GM10266 (cell line): ENCODE measurements around the gene DTD1.

Experiments used
- DNase-seq: peaks from one replicate; pipeline ENCODE4 v3.0.0; 2012; ENCODE audit errors: extremely low spot score
- CTCF ChIP-seq: IDR thresholded peaks from 2 replicates; pipeline ENCODE4 v1.5.1; 2012; ENCODE audit warnings: mild to moderate bottlenecking, low read depth; ENCODE audit not compliant: control insufficient read depth, insufficient read depth; ENCODE audit errors: missing control alignments

DTD1 gene

GRCh38 chr20:18796282-18796833 lies 208.5 kb downstream of the DTD1 start:
- no peak for TF ChIP-seq CTCF

GRCh38 chr20:18801516-18801915 lies 213.7 kb downstream of the DTD1 start:
- no peak for TF ChIP-seq CTCF
- no peak for DNase-seq

More at GRCh38 chr20:18796282-18796833, 208.5 kb downstream of the DTD1 start:
- DNase-seq = no peak

GRCh38 chr20:18802012-18802634 lies 214.3 kb downstream of the DTD1 start:
- DNase-seq = peak; percentile 29

GRCh38 chr20:18805881-18806280 lies 218.0 kb downstream of the DTD1 start:
- no peak for DNase-seq
- no peak for TF ChIP-seq CTCF

More at GRCh38 chr20:18802012-18802634, 214.3 kb downstream of the DTD1 start:
- no peak for TF ChIP-seq CTCF

- TF ChIP-seq CTCF = no peak
- no peak for DNase-seq
Measured at GRCh38 chr20:18808712-18809111, 220.9 kb downstream of the DTD1 start.

- no peak for TF ChIP-seq CTCF
- DNase-seq = no peak
Measured at GRCh38 chr20:18811186-18811585, 223.3 kb downstream of the DTD1 start.

GRCh38 chr20:18811904-18812303 lies 224.1 kb downstream of the DTD1 start:
- no peak for TF ChIP-seq CTCF
- no peak for DNase-seq
